Right lobe of liver (tissue), 4 donors: Measurements from ENCODE around the gene RAMAC.

Experiments
- CTCF ChIP-seq, 4 donors: fragments of 200-600 bp in 3 of 4; fragments of 450-650 bp in 1 of 4; IDR thresholded peaks; one replicate each; pipeline versions ENCODE4 v1.5.1 to v1.8.0; 2016 to 2022; ENCODE audit warnings: antibody characterized with exemption in 4 of 4, mild to moderate bottlenecking in 2 of 4
- POLR2A ChIP-seq: fragments of 450-650 bp; IDR thresholded peaks from one replicate; pipeline ENCODE4 v1.6.1; 2017; ENCODE audit warnings: antibody characterized with exemption, mild to moderate bottlenecking
- donor health status: DM: no; HTN: no; CAD: no.
- donor health status: DM: no; HTN: no; CAD: no.
- donor health status: DM: no; HTN: yes; CAD: no.

GRCh38 chr15:83036253-83036652, 50.2 kb downstream of the RAMAC start:
- TF ChIP-seq CTCF (IDR thresholded peaks at IDR 0.05) (no peak), POLR2A (no peak)
